Cardiac muscle cell (in vitro differentiated cells and primary cell): ENCODE results near the gene ZSWIM7. TPM values are rescaled to one million over a fixed set of nuclear protein-coding genes. Genes with fewer than 3 reads are reported as not detected.

ENCODE experiments used
- DNase-seq, 2 donors: peaks; one replicate each; pipeline versions ENCODE4 v3.0.0 to v3.0.0-alpha.2; 2010 to 2017; ENCODE audit warnings: low read depth in 1 of 2, low spot score in 1 of 2
- H3K27ac ChIP-seq: fragments of 200-600 bp; sonication (generic); 2 replicates; pipeline ENCODE4 v1.5.1; 2016
- H3K27me3 ChIP-seq: fragments of 200-600 bp; sonication (generic); 2 replicates; pipeline ENCODE4 v1.6.0; 2016; ENCODE audit warnings: control low read depth
- H3K36me3 ChIP-seq: fragments of 200-600 bp; sonication (generic); 2 replicates; pipeline ENCODE4 v1.5.1; 2016; ENCODE audit warnings: control low read depth
- H3K4me1 ChIP-seq: fragments of 200-600 bp; sonication (generic); 2 replicates; pipeline ENCODE4 v1.8.1; 2017; ENCODE audit warnings: low read depth, mild to moderate bottlenecking, mixed run types
- H3K4me3 ChIP-seq: fragments of 200-600 bp; sonication (generic); 2 replicates; pipeline ENCODE4 v1.5.1; 2016; ENCODE audit warnings: mild to moderate bottlenecking
- H3K9me3 ChIP-seq: fragments of 200-600 bp; sonication (generic); 2 replicates; pipeline ENCODE4 v1.5.1; 2017; ENCODE audit warnings: low read depth, mild to moderate bottlenecking, control low read depth
- polyA plus RNA-seq: library from polyadenylated mRNA; unstranded; fragments of >200 nt; fragmentation: Nextera tagmentation; extraction: Ambion mirVana; gene quantifications from 2 replicates; pipeline ENCODE4 v1.2.1, GENCODE V29; 2016
- total RNA-seq: library from RNA; depleted of rRNA; stranded (reverse); fragments of >200 nt; gene quantifications from 2 replicates; pipeline ENCODE4 v1.2.3, GENCODE V29; 2016
- TF ChIP-seq, protein P1 (sequence below): IDR thresholded peaks from 2 replicates; pipeline ENCODE4 v1.5.1; 2012; ENCODE audit warnings: low read depth, mild to moderate bottlenecking, low read length

The ZSWIM7 gene
- total and polyA plus RNA-seq, 2 experiments from 2014 or later, result 28.1 to 84.7 TPM

DNA sequence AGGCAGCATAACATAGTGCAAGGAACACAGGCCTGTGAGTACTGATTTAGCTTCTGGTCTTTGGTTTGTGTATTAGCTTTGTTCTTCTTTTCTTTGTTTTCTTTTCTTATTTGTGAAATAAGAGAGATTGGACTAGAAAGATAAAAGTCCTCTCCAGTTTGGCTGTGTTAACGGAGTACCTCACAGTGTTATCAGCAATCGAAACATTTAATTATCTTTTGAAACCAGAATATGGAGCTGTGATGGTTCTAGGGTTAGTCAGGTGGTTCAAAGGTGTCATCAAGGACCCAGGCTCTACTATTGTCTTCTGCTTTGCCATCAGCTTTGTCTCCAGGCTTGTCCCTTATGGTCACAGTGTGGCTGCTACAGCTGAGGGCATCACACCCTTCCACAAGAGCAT, 29.0 kb downstream of the ZSWIM7 start:
- Histone ChIP-seq H3K36me3 (no peaks in the 10 kb centered on the region), H3K4me1 (peaks cover 17% of the 10 kb centered on the region), H3K27me3 (no peaks in the 10 kb centered on the region), H3K4me3 (no peak overlapping the region), H3K9me3 (no peaks in the 10 kb centered on the region), H3K27ac (no peak overlapping the region)
- no peak for DNase-seq
- TF ChIP-seq, protein P1, sequence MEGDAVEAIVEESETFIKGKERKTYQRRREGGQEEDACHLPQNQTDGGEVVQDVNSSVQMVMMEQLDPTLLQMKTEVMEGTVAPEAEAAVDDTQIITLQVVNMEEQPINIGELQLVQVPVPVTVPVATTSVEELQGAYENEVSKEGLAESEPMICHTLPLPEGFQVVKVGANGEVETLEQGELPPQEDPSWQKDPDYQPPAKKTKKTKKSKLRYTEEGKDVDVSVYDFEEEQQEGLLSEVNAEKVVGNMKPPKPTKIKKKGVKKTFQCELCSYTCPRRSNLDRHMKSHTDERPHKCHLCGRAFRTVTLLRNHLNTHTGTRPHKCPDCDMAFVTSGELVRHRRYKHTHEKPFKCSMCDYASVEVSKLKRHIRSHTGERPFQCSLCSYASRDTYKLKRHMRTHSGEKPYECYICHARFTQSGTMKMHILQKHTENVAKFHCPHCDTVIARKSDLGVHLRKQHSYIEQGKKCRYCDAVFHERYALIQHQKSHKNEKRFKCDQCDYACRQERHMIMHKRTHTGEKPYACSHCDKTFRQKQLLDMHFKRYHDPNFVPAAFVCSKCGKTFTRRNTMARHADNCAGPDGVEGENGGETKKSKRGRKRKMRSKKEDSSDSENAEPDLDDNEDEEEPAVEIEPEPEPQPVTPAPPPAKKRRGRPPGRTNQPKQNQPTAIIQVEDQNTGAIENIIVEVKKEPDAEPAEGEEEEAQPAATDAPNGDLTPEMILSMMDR, result no peak

DNA sequence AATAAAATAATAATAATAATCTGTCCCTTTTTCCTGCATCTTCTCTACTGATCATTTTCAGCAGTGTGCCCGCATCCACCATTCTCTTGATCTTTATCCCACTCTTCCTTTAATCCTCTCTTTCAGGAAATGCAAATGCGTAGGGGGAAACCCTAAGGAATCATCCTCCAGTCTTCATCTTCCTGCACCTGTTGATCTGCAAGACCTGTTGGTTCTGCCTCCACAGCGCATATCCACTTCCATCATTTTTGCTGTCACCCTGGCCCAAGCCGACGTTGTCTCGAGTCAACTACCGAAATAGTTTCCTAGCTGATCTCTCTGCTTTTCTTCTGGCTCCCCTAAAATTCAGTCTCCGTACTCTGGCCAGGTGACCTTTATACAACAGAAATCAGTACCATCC, 30.0 kb downstream of the ZSWIM7 start:
- Histone ChIP-seq H3K27ac (no peak overlapping the region), H3K36me3 (no peaks in the 10 kb centered on the region), H3K27me3 (no peaks in the 10 kb centered on the region), H3K4me3 (no peak overlapping the region), H3K4me1 (peaks cover 24% of the 10 kb centered on the region), H3K9me3 (no peaks in the 10 kb centered on the region)
- DNase-seq, result no peak
- TF ChIP-seq, protein P1, result no peak

DNA sequence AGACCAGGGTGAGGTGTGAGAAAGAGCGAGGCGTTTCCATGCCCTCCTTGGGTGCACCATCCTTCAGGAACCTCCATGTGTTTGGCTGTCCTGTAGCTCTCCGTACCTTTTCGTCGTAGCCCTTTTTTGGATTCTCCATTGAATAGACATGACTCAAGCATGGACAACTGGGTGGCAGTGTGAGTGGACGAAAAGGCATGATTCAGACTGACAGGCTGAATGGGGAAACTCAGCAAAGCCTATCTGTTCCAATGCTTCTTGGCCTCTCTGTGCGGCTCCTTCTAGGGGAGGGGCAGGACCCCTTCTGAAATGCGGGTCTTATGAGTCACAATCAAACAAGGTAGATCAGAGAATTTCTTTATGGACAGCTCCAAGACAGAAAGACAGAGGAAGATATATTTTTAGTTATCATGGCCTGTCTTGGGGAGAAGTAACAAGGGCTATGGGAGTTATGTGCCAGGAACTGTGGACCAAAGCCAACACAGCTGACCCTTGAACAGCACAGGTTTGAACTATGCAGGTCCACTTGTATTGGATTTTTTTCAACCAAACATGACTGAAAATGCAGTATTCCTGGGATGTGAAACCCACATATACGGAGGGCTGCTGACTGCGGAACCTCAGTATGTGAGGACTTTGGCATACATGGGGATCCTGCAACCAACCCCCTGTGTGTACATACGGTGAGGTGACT, 31.7 kb downstream of the ZSWIM7 start:
- H3K27ac ChIP-seq, result no peak overlapping the region
- TF ChIP-seq, protein P1, result no peak
- H3K27me3 ChIP-seq, result no peaks in the 10 kb centered on the region
- DNase-seq, result no peak
- H3K36me3 ChIP-seq, result no peaks in the 10 kb centered on the region
- no peak overlapping the region for H3K4me3 ChIP-seq
- H3K4me1 ChIP-seq, result peaks cover 24% of the 10 kb centered on the region
- H3K9me3 ChIP-seq, result no peaks in the 10 kb centered on the region

DNA sequence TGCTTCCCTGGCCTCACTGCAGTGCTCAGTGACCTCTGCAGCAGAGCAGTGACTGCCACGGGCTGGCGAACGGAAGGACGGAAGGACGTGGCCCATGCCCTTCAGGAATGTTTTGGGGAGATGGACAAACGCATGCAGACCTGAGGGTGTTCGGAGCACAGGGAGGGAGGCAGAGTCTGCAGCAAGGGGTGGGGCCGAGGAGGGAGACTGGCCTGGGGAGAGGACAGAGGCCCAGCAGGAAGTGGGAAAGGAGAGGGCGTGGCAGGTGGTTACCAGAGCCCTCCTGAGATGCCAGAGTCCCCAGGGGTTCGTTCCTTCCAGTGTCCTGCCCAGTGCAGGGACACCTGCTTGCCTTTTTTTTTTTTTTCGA, 32.6 kb downstream of the ZSWIM7 start:
- H3K27me3 ChIP-seq, result no peaks in the 10 kb centered on the region
- DNase-seq, result peak in 1 of 2 donors; percentile 10
- no peaks in the 10 kb centered on the region for H3K36me3 ChIP-seq
- peak overlapping the region; percentile 78 for H3K27ac ChIP-seq
- peaks cover 24% of the 10 kb centered on the region for H3K4me1 ChIP-seq
- TF ChIP-seq, protein P1, result no peak
- no peak overlapping the region for H3K4me3 ChIP-seq
- H3K9me3 ChIP-seq, result no peaks in the 10 kb centered on the region

DNA sequence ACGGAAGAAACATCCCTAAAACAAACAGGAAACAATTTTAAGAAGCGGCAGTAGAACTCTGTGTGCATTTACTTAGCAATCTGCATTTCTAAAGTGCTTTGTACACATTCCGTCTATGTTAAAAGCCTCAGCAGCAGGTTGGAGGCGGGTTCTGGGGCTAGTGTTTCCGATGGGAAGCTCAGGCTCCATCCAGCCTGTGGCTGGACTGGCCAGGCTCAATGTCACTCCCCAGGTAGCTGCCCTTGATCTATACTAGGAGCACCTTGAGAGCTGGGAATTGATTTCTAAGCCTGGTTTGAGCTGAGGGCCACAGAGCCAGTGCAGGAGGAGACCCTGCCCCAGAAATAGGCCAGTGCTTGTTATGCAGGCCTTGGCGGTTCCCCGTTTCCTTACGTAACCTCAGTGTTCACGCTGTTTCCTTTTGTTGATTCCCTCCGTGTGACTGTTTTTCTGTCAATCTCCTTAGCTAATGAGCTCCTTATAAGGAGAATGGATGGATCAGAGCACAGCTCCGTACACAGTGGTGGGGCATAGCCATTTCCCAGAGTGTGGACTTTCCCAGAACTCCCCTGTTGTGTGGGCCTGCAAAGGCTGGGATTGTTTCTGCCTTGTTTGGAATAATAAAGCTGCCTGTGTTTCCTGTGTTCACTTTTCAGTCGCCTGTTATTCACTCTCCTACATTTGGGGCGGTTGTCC, 33.2 kb downstream of the ZSWIM7 start:
- TF ChIP-seq, protein P1, result no peak
- Histone ChIP-seq H3K4me3 (no peak overlapping the region), H3K27me3 (no peaks in the 10 kb centered on the region), H3K27ac (peak overlapping the region; percentile 78), H3K36me3 (no peaks in the 10 kb centered on the region), H3K4me1 (peaks cover 24% of the 10 kb centered on the region), H3K9me3 (no peaks in the 10 kb centered on the region)
- DNase-seq, result peak in 1 of 2 donors; percentile 82
